GM10847 (cell line): ENCODE results near the gene BRME1.

Experiments used
- POLR2A ChIP-seq: IDR thresholded peaks from 2 replicates; pipeline ENCODE4 v1.6.1; 2011; ENCODE audit not compliant: insufficient read length; ENCODE audit errors: extremely low read depth

The BRME1 gene

DNA sequence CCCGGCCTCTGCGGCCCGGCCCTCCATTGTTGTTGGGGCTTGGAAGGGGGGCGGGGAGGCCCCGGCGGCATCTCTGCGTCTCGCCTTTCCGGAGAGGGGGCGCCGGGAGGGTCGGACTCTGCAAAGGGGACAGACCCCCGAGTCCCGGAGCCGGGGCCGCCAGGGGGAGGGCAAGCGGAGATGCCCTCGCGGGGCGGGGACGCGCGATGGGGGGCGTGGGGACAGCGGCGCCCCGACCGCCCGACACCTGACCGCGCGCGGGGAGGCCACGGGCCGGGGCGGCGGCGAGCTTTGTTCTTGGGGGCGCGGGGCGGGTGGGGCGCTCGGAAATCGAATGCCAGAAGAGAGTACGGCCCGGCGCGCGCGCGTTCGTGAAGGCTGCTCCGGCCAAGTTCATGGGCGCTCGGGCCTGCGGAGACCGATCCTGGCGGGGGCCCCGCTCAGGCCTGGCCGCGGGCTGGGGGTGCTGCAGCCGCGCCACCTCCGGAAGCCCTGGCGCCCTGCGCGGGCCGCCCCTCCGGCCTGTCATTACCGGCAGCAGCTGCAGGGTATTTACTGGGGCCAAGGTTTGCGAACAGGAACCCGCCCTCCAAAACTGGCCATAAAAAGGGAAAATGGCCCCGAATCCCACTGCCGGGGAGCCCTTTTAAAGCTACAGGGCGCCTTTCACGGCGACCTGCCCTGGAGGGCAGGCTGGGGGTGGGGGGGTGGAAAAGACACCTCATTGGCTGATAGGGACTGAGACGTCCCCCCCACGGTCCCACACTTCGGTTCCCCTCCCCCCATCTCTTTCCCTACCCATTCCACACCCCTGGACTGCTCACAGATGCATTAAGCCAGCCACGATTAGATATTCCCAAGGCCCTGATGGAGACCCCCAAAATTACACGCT is 40.1 kb downstream of the BRME1 start:
- no peak for TF ChIP-seq POLR2A

DNA sequence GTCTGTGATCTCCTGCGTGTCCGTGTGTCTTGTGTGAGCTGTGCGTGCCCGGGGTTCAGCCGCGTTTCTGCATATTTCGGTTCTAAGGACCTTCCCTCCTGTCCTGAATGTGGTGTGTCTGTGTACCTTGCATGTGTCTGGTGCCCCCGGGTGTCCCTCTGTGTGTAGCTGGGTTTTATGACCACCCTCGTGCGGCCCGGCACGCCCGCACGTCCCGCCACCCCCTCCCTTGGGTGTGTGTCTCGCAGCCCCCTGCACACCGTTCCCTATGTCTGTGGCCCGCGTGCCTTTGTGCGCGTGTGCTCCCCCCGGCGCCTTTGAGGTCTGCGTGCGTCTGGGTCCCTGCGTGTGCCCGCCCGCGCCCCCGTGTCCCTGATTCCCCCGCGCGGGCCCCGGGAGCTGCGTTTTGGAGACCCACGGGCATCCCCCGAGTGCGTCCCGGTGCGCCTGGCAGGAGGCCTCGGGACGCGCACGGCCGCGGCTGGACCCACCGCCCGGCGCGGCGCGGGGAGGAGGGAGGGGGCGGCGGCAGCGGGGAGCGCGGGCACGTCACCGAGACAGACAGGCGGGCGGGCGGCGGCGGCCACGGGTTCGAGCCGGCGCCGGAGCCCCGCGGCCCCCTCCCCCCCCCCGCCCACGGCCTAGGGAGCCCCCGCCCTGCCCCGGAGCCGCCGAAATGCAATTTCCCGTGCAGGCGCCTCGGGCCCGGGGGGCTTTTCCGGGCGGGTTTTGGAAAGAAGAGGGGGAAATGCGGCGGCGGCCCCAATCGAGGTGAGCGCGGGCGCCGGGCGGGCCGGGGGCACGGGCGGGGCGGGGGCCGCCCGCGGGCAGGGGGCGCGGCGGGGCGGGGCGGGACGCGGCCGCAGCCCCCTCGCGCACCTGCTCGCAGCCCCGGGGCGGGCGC is 41.0 kb downstream of the BRME1 start:
- no peak for TF ChIP-seq POLR2A

DNA sequence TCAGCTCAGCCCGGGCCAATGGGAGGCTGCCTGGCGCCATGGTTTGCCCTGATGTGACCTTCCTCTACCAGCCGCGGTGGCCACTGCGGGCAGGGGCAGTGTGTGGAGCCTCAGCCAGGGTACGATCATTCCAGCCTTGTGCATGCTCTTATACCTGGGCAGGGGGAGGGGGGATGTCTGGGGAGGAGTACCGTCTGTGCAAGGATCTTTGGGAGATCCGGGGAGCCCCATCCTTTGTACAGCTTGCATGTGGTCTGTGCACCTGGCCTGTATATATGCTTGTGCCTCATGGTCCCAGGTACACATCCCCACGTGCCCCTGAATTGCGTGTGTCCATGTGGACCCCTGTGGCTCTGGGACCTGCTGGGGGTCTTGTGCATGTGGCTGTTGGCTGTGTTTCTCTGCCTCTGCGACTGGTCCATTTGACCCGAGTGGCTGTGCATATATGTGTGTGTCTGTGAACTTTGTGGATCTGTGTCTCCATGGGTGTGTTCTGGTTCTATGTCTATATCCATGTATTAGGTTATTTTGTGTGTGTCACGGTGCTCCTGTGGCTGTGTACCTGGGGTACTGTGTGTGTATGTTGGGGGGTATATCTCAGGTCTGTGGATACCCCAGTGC is 41.8 kb downstream of the BRME1 start:
- no peak for TF ChIP-seq POLR2A

DNA sequence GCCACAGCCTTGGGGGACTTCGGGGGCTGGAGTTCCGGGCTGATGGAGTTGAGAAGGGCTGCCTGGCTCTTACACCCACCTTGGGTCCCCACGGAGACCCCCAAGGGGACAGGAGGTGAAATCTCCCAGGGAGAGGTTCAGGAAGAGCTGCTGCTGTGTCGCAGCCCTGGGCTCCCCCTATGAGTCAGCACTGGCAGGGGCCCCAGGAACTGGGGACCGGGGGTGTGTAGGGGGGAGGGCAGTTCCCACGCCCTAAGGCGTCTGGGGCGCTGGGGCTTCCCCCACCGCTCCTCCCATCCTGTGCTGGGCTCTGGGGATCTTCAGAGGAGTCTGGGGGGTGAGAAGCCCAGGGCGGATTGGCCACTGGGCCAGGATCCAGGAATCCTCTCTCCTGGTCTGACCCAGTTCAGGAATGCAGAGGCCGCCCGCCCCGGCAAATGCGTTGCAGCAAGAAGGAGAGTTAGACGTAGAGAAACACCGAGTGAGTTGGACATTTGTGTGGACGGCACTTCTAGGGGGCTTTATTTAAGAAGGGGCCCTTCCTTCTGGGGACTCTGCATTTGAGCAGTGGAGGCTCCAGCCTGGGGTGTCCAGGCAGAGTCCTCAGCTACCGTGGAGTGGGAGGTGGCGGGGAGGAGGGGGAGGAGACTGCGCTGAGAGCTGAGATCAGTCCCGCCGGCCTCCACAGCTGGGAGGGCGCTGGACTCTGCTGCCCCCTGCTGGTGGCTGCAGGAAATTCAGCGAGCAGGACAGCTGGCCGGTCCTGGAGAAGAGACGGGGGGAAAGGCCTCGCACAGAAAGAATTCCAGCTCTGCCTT is 44.0 kb downstream of the BRME1 start:
- peak; percentile 41 for TF ChIP-seq POLR2A

DNA sequence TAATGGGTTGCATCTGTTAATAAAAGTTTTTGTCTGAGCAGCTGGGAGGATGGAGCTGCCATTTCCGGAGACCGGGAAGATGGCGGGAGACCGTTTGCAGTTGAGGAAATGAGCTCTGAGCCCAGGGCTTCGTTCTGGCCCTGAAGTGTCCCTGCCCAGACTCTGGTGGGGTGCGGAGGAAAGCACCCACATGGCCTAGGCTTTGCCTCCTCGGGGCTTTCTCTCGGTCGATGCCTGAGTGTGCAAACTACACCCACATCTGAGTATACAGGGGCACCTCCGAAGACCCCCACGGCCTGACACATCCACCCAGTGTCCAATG is 44.6 kb downstream of the BRME1 start:
- no peak for TF ChIP-seq POLR2A

DNA sequence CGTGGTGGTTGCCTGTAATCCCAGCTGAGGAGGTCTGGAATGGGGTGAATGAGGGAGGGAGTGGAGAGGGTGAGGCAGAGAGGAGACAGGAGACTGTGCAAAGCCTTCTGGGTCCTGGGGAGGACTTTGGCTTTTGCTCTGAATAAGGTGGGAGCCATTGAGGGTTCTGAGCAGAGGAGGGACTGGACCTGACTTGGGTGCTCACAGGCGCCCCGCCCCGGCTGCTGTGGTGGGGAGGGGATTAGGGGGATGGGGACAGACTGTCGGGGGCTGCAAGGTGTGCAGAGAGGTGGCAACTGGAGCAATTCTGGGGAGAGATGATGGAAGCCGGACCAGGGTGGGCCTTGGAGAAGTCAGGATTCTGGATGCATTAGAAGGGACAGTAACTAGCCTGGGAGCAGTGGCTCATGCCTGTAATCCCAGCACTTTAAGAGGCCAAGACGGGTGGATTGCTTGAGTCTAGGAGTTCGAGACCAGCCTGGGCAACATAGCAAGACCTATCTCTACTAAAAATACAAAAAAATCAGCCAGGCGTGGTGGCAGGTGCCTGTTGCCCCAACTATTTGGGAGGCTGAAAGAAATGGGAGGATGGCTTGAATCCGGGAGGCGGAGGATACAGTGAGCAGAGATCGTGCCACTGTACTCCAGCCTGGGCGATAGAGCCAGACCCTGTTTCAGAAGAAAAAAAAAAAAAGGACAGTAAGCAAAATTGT is 45.1 kb downstream of the BRME1 start:
- TF ChIP-seq POLR2A, result no peak

DNA sequence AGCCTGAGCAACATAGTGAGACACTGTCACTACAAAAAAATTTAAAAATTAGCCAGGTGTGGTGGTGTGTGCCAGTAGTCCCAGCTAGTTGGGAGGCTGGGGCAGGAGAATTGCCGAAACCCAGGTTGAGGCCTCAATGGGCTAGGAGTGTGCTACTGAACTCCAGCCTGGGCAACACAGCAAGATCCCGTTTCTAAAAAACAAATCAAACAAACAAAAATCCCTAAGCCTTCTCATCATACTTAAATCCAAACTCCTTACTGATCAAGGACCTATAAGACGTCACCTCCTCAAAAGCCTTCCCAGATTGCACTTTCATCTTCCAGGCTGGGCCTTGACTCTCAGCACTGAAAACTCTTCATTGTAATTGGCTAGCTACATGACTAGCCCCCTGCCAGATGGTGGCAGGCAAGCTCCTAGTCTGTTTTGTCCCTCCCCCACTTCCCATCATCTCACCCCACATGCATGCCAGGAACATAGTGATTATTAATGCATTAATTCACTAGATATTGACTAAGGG is 46.5 kb downstream of the BRME1 start:
- no peak for TF ChIP-seq POLR2A

DNA sequence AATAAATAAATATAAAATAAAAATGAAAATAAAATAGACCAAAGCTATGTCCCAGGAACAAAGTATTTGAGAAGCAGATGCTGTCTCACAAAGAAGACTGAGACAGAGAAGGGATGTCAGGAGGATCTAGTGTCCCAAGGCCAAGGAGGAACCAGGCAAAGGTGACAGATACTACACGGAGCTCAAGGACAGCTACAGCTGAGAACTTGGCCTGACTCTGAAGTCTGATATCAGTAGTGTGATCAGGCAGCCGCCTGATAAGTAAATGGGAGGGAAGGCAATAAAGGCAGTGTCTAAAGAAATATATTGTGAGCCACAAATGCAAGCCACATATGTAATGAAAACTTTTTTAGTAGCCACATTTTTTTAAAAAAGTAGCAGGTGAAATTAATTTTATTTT is 49.4 kb downstream of the BRME1 start:
- TF ChIP-seq POLR2A, result no peak

DNA sequence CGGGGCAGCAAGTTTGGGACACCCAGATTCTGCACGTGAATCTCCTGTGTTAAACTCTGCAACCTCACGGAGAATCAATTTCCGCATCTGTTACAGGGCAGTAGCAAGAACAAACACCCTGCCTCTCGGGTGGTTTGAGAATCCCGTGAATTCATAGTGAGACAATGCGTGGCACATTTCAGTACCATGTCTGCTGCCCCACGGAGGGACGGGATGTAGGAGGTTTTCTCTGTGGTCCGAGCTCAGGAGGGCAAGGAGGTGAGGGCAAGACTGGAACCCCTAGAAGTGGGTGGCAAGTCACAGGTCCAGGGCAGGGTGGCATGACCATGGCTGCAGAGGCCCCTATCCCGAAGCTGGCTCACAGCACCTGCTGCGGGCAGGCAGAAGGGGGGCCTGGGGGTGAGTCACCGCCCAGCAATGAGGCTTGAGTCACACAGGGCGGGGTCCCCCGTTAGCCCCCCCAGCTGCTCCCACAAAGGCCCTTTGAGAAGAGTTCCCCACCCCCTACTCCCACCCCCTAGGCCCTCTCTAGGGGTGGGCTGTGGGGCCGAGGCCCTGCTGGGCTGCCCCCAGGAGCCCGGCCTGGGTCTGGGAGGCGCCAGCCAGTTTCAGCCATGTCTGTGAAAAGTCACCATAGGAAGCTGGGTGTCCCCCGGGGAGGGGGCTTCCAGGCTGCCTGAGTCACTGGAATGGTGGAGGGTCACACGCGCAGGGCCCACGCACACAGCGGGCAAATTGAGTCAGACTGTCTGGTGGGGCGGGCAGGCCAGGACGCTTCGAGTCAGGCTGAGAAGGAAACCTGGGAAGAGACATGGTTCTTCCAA is 54.8 kb downstream of the BRME1 start:
- no peak for TF ChIP-seq POLR2A

DNA sequence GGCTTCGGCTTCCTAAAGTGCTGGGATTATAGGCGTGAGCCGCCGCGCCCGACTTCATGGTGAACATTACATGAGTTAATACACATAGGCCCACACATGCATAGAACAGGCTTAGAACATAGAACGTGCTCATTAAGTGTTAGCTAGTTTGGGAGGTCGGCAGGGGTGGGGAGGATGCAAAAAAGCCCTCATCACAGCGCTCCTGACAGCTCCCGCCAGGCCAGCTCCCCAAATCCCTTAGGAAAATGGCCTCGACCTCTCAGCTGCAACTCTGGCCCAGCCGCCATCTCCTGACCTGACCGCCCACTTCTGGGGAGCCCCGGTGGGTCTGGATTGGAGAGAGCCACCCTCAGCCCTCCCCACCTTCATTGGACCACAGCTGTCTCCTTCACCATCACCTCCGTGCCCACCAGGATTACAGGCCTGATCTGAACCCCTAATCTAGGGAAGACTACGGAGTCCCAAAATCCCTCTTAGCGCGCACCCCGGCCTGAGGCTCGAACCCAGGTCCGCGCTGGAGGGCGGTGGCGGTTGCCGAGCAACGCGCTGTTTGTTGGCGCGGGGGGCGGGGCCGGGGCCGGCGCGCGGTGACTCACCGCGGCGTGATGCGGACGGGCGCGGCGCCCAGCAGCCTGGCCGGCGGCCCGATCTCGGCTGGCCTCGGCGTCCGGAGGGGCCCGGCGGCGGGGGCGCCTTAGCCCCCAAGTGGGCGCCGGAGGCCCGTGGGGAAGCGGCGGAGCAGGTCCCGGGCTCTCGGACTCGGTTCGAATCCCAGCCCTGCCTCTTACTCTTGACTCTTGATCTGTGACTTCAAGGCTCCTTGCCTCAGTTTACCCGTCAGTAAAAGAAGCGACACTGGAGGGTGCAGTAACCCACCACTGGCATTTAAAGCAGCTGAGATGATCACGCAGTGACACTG is 55.7 kb downstream of the BRME1 start:
- no peak for TF ChIP-seq POLR2A

DNA sequence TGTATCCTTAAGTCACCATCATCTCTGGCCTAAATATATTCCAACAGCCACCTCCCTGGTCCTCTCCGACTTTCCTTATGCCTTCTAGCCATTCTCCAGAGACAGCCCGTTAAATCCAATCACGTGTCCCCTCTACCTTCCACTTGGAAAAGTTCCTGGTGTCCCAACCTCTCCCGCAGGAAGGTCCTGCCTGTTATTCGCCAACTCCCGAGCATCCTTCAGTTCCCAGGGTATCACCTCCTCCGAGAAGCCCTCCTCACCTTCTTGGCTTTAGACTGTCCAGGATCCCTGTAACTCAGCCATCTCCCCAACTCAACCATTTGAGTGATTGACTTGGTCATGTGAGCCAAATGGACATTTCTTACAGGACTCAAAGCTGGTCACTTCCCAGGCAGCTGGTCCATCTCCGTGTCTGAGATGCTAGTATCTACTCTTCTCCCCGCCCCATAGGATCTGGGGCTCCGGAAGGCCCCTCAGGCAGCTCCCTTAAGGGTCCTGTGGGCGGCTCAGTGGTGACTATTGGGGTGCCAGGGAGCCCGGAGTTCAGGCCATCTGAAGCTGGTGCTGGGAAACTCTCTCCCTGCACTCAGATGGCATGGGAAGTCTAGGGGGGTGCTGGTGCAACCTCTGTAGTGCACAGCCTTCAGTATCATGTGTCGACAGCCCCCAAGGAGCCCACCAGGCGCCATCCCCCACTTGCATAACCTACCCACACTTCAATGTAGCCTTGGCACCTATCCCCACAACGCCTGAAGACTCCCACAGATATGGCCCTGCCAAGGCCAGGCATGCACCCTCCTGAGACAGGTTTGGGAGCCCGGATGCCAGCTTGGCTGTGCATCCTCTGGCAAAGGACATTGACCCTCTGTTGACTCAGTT is 56.9 kb downstream of the BRME1 start:
- no peak for TF ChIP-seq POLR2A
